Measurements from ENCODE around the gene ARL8A.

DNA sequence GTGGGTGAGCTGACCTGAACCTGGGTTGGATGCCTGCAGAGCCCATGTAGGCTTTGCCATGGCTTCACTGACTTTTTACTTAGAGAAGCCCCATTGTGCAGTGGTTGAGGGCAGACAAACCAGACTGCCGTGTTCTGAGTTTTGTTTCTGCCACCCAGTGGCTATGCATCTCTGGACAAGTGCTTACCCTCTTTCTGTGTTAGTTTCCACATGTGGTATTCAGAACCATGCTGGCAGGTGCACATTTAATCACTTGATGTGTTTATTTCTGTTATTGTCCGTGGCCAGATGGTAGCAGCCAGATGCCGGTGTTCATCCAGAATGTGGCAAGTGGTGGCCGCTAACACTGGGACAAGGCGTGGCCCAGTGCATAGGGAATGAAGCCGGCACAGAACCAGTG is 26.2 kb upstream of the ARL8A start:
- TF ChIP-seq, protein P1, sequence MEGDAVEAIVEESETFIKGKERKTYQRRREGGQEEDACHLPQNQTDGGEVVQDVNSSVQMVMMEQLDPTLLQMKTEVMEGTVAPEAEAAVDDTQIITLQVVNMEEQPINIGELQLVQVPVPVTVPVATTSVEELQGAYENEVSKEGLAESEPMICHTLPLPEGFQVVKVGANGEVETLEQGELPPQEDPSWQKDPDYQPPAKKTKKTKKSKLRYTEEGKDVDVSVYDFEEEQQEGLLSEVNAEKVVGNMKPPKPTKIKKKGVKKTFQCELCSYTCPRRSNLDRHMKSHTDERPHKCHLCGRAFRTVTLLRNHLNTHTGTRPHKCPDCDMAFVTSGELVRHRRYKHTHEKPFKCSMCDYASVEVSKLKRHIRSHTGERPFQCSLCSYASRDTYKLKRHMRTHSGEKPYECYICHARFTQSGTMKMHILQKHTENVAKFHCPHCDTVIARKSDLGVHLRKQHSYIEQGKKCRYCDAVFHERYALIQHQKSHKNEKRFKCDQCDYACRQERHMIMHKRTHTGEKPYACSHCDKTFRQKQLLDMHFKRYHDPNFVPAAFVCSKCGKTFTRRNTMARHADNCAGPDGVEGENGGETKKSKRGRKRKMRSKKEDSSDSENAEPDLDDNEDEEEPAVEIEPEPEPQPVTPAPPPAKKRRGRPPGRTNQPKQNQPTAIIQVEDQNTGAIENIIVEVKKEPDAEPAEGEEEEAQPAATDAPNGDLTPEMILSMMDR (IDR thresholded peaks at IDR 0.05): no peak
- no peak for TF ChIP-seq EZH2 (IDR thresholded peaks at IDR 0.05; ENCODE audit: borderline replicate concordance, insufficient read depth, low read depth, low read length, poor library complexity, severe bottlenecking)

All from B cell (primary cell).